Mesenchymal stem cell (in vitro differentiated cells and primary cell): ENCODE data around the gene CERK.
A peak's percentile ranks its signal among the peaks of the same experiment; 100 is the strongest.

ENCODE experiments used
- DNase-seq: peaks from one replicate; pipeline ENCODE4 v3.0.0-alpha.2; 2013
- H2AFZ ChIP-seq: one replicate; pipeline ENCODE4 v1.6.1; 2013; ENCODE audit warnings: low read depth, mild to moderate bottlenecking, control low read depth, inconsistent platforms, low read length, moderate library complexity
- H2AK5ac ChIP-seq: 2 replicates; pipeline ENCODE4 v1.6.1; 2013; ENCODE audit warnings: low read length, moderate library complexity, mild to moderate bottlenecking, inconsistent platforms; ENCODE audit not compliant: severe bottlenecking
- H2BK120ac ChIP-seq: one replicate; pipeline ENCODE4 v1.6.1; 2013; ENCODE audit warnings: low read depth, mild to moderate bottlenecking, inconsistent platforms, low read length, moderate library complexity
- H2BK12ac ChIP-seq, 2 experiments: one replicate each; pipeline ENCODE4 v1.6.1; 2013; ENCODE audit warnings: inconsistent platforms in 2 of 2, low read length in 2 of 2, mild to moderate bottlenecking in 2 of 2, moderate library complexity in 2 of 2, control low read depth in 1 of 2
- H2BK15ac ChIP-seq: one replicate; pipeline ENCODE4 v1.6.1; 2013; ENCODE audit warnings: mild to moderate bottlenecking, low read depth, inconsistent platforms; ENCODE audit not compliant: poor library complexity, severe bottlenecking
- H2BK5ac ChIP-seq: 2 replicates; pipeline ENCODE4 v1.6.1; 2013; ENCODE audit warnings: low read depth, mild to moderate bottlenecking, low read length, control low read depth, inconsistent platforms; ENCODE audit not compliant: poor library complexity, severe bottlenecking
- H3K14ac ChIP-seq, 2 experiments: one replicate each; pipeline ENCODE4 v1.6.1; 2013; ENCODE audit warnings: inconsistent platforms in 2 of 2, low read length in 2 of 2, control low read depth in 1 of 2, mild to moderate bottlenecking in 1 of 2, moderate library complexity in 1 of 2
- H3K18ac ChIP-seq, 2 experiments: one replicate each; pipeline ENCODE4 v1.6.1; 2013; ENCODE audit warnings: inconsistent platforms in 2 of 2, low read length in 2 of 2, control low read depth in 1 of 2, low read depth in 1 of 2, mild to moderate bottlenecking in 1 of 2
- H3K23ac ChIP-seq, 2 experiments: one replicate each; pipeline ENCODE4 v1.6.1; 2013; ENCODE audit warnings: inconsistent platforms in 2 of 2, low read length in 2 of 2, mild to moderate bottlenecking in 2 of 2, moderate library complexity in 2 of 2, control low read depth in 1 of 2
- H3K27ac ChIP-seq: 2 replicates; pipeline ENCODE4 v1.5.1; 2013; ENCODE audit warnings: mild to moderate bottlenecking, moderate library complexity, low read length, control low read depth, inconsistent platforms; ENCODE audit not compliant: poor library complexity, severe bottlenecking
- H3K27me3 ChIP-seq, 2 experiments: 2 replicates each; pipeline versions ENCODE4 v1.6.1 to v1.7.0; 2013; ENCODE audit warnings: low read length in 2 of 2, mild to moderate bottlenecking in 2 of 2, moderate library complexity in 2 of 2, control low read depth in 1 of 2, inconsistent platforms in 1 of 2; ENCODE audit not compliant: control insufficient read depth in 1 of 2, insufficient read depth in 1 of 2
- H3K36me3 ChIP-seq, 2 experiments: 2 replicates each; pipeline versions ENCODE4 v1.6.1 to v1.7.0; 2013; ENCODE audit warnings: low read length in 2 of 2, control low read depth in 1 of 2, inconsistent platforms in 1 of 2, low read depth in 1 of 2, mild to moderate bottlenecking in 1 of 2; ENCODE audit not compliant: insufficient read depth in 2 of 2, control insufficient read depth in 1 of 2
- H3K4ac ChIP-seq, 2 experiments: one replicate each; pipeline ENCODE4 v1.6.1; 2013; ENCODE audit warnings: inconsistent platforms in 2 of 2, low read length in 2 of 2, mild to moderate bottlenecking in 2 of 2, moderate library complexity in 2 of 2, control low read depth in 1 of 2, low read depth in 1 of 2
- H3K4me1 ChIP-seq: 2 replicates; pipeline ENCODE4 v1.6.1; 2013; ENCODE audit warnings: low read depth, low read length, control low read depth; ENCODE audit not compliant: control insufficient read depth, insufficient read depth
- H3K4me2 ChIP-seq: 2 replicates; pipeline ENCODE4 v1.6.1; 2013; ENCODE audit warnings: low read length, mild to moderate bottlenecking, inconsistent platforms; ENCODE audit not compliant: poor library complexity, severe bottlenecking
- H3K4me3 ChIP-seq, 2 experiments: 2 replicates each; pipeline versions ENCODE4 v1.5.1 to v1.7.0; 2013; ENCODE audit warnings: low read length in 2 of 2, mild to moderate bottlenecking in 2 of 2, control low read depth in 1 of 2, low read depth in 1 of 2; ENCODE audit not compliant: insufficient read depth in 1 of 2
- H3K79me1 ChIP-seq: replicated peaks from 2 replicates; pipeline ENCODE4 v1.6.1; 2013; ENCODE audit warnings: mild to moderate bottlenecking, control low read depth, low read length, inconsistent platforms; ENCODE audit not compliant: poor library complexity, severe bottlenecking
- H3K9ac ChIP-seq: 2 replicates; pipeline ENCODE4 v1.7.0; 2013; ENCODE audit warnings: mild to moderate bottlenecking, low read length, moderate library complexity
- H3K9me3 ChIP-seq: 2 replicates; pipeline ENCODE4 v1.7.0; 2013; ENCODE audit warnings: mild to moderate bottlenecking, low read length; ENCODE audit not compliant: control insufficient read depth
- H4K8ac ChIP-seq: one replicate; pipeline ENCODE4 v1.6.1; 2013; ENCODE audit warnings: inconsistent platforms, mild to moderate bottlenecking, low read length, moderate library complexity
- H4K91ac ChIP-seq: one replicate; pipeline ENCODE4 v1.6.1; 2013; ENCODE audit warnings: mild to moderate bottlenecking, low read length, inconsistent platforms
- WGBS: methylation state at CpG from one replicate; pipeline ENCODE4 v1.1.7; 2013; ENCODE audit warnings: mixed read lengths; 5-methylcytosine and 5-hydroxymethylcytosine counted together

CERK gene

DNA sequence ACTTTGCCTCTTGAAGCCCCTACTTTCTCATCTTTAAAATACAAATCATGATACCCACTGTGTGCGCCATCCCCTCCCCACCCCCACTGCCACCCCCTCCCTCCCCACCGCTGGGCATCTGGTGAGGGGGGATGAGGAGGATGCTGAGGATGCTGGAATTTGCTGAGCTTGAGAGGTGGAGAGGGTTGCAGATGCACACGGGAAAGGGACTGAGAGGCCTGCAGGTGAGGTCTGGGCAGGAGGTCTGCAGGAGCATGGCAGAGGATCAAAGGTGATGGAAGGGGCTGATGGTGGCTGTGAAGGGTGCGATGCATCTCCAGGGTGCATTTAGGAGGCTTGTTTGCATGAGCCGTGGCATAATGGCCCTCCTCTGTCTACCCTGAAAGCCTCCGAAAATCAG is 16.8 kb upstream of the CERK start:
- no peak overlapping the region for H3K23ac ChIP-seq
- H3K4ac ChIP-seq = peak overlapping the region in 1 of 2 experiments; percentile 13
- H3K9ac ChIP-seq = no peak overlapping the region
- no peak overlapping the region for H3K4me2 ChIP-seq
- H3K4me1 ChIP-seq = peaks cover 21% of the 10 kb centered on the region
- WGBS = 93% methylated on average over 4 of the region's 6 CpGs
- peaks cover 0 to 5% of the 10 kb centered on the region in 2 experiments for H3K36me3 ChIP-seq
- H2AFZ ChIP-seq = no peak overlapping the region
- H2BK5ac ChIP-seq = no peak overlapping the region
- peak overlapping the region; percentile 50 to 96 for H3K18ac ChIP-seq
- DNase-seq = no peak
- no peaks in the 10 kb centered on the region for H3K79me1 ChIP-seq
- H4K91ac ChIP-seq = peak overlapping the region; percentile 97
- H2BK15ac ChIP-seq = no peak overlapping the region
- peak overlapping the region; percentile 54 for H2BK120ac ChIP-seq
- H4K8ac ChIP-seq = peak overlapping the region; percentile 97
- H3K14ac ChIP-seq = no peak overlapping the region
- peak overlapping the region; percentile 93 for H3K27ac ChIP-seq
- H2AK5ac ChIP-seq = no peak overlapping the region
- H3K4me3 ChIP-seq = no peak overlapping the region
- H3K27me3 ChIP-seq = no peaks in the 10 kb centered on the region
- peak overlapping the region; percentile 46 to 94 for H2BK12ac ChIP-seq
- H3K9me3 ChIP-seq = peaks cover 4% of the 10 kb centered on the region

- Histone ChIP-seq H2AFZ (no peak overlapping the region), H3K9ac (peak overlapping the region; percentile 81), H4K8ac (peak overlapping the region; percentile 97), H3K4me1 (peaks cover 26% of the 10 kb centered on the region), H2BK15ac (peak overlapping the region; percentile 66), H3K23ac (no peak overlapping the region), H3K27ac (peak overlapping the region; percentile 93), H3K18ac (peak overlapping the region; percentile 96 to 97), H2AK5ac (peak overlapping the region; percentile 76), H3K9me3 (peaks cover 4% of the 10 kb centered on the region), H3K4me3 (peak overlapping the region in 1 of 2 experiments; percentile 55), H4K91ac (peak overlapping the region; percentile 97), H2BK120ac (peak overlapping the region; percentile 65), H2BK5ac (peak overlapping the region; percentile 51), H3K4me2 (peak overlapping the region; percentile 39), H3K14ac (no peak overlapping the region), H2BK12ac (peak overlapping the region; percentile 94 to 99), H3K4ac (peak overlapping the region; percentile 95 to 100), H3K27me3 (no peaks in the 10 kb centered on the region), H3K36me3 (peaks cover 0 to 5% of the 10 kb centered on the region in 2 experiments), H3K79me1 (no peaks in the 10 kb centered on the region)
- 3% methylated on average over 14 of the region's 14 CpGs for WGBS
- DNase-seq = peak; percentile 99
These were observed 16.2 kb upstream of the CERK start for GRCh38 chr22:46754110-46754799.

- Histone ChIP-seq H3K14ac (peak overlapping the region in 1 of 2 experiments; percentile 93), H3K27me3 (no peaks in the 10 kb centered on the region), H2AK5ac (peak overlapping the region; percentile 76), H3K9ac (peak overlapping the region; percentile 81), H2BK12ac (peak overlapping the region; percentile 94 to 99), H3K4me3 (peak overlapping the region in 1 of 2 experiments; percentile 55), H3K36me3 (peaks cover 0 to 5% of the 10 kb centered on the region in 2 experiments), H3K79me1 (no peaks in the 10 kb centered on the region), H4K8ac (peak overlapping the region; percentile 97), H3K4ac (peak overlapping the region; percentile 95 to 100), H3K9me3 (peaks cover 4% of the 10 kb centered on the region), H3K4me1 (peaks cover 30% of the 10 kb centered on the region), H3K18ac (peak overlapping the region; percentile 96 to 97), H3K4me2 (no peak overlapping the region), H3K27ac (peak overlapping the region; percentile 93), H3K23ac (peak overlapping the region in 1 of 2 experiments; percentile 78), H2BK120ac (peak overlapping the region; percentile 65), H2AFZ (no peak overlapping the region), H2BK5ac (peak overlapping the region; percentile 51), H2BK15ac (peak overlapping the region; percentile 66), H4K91ac (peak overlapping the region; percentile 97)
- no peak for DNase-seq
- 83% methylated on average over 4 of the region's 4 CpGs for WGBS
These were observed 15.7 kb upstream of the CERK start for GRCh38 chr22:46753761-46754109.

- peak overlapping the region; percentile 81 for H3K9ac ChIP-seq
- H3K27me3 ChIP-seq = no peaks in the 10 kb centered on the region
- H4K8ac ChIP-seq = peak overlapping the region; percentile 97
- peak overlapping the region; percentile 93 for H3K27ac ChIP-seq
- H3K4me1 ChIP-seq = peaks cover 31% of the 10 kb centered on the region
- H3K23ac ChIP-seq = peak overlapping the region in 1 of 2 experiments; percentile 78
- peak overlapping the region; percentile 97 for H4K91ac ChIP-seq
- WGBS = 93% methylated on average over 8 of the region's 8 CpGs
- H3K4me2 ChIP-seq = no peak overlapping the region
- peak overlapping the region; percentile 95 to 100 for H3K4ac ChIP-seq
- H3K14ac ChIP-seq = peak overlapping the region in 1 of 2 experiments; percentile 93
- peaks cover 0 to 5% of the 10 kb centered on the region in 2 experiments for H3K36me3 ChIP-seq
- H2BK12ac ChIP-seq = peak overlapping the region; percentile 94 to 99
- no peak overlapping the region for H2BK5ac ChIP-seq
- peak overlapping the region; percentile 73 for H2BK15ac ChIP-seq
- H3K18ac ChIP-seq = peak overlapping the region; percentile 96 to 97
- H3K4me3 ChIP-seq = no peak overlapping the region
- H3K79me1 ChIP-seq = no peaks in the 10 kb centered on the region
- peaks cover 4% of the 10 kb centered on the region for H3K9me3 ChIP-seq
- peak overlapping the region; percentile 76 for H2AK5ac ChIP-seq
- H2BK120ac ChIP-seq = peak overlapping the region; percentile 84
- H2AFZ ChIP-seq = no peak overlapping the region
- no peak for DNase-seq
These were observed 15.3 kb upstream of the CERK start for GRCh38 chr22:46753360-46753759.
